K562 (cell line): ENCODE data around the gene GDF2. TPM values are rescaled to one million over a fixed set of nuclear protein-coding genes. Genes with fewer than 3 reads are reported as not detected.

Experiments
- CBFA2T3 ChIP-seq: fragments of 450-650 bp; IDR thresholded peaks from 2 replicates; pipeline ENCODE4 v1.6.1; 2017
- CHD4 ChIP-seq: fragments of 200-600 bp; sonication (generic); IDR thresholded peaks from 3 replicates; pipeline ENCODE4 v1.6.1; 2012; ENCODE audit warnings: low read depth, mild to moderate bottlenecking, mixed read lengths, low read length, inconsistent platforms; ENCODE audit not compliant: insufficient read depth, insufficient replicate concordance, poor library complexity, severe bottlenecking
- CREB5 ChIP-seq: fragments of 250-450 bp; sonication (Bioruptor Pico); IDR thresholded peaks from 2 replicates; pipeline ENCODE4 v1.5.0; 2020; ENCODE audit warnings: mild to moderate bottlenecking
- MAFF ChIP-seq: IDR thresholded peaks from 2 replicates; pipeline ENCODE4 v1.6.1; 2012; ENCODE audit warnings: low read length, improper control_type of control experiment
- NFXL1 ChIP-seq: fragments of 450-650 bp; formaldehyde crosslinking; IDR thresholded peaks from 2 replicates; pipeline ENCODE4 v1.4.0; 2021; ENCODE audit warnings: mild to moderate bottlenecking
- STAT5B ChIP-seq: fragments of 250-450 bp; sonication (Bioruptor Pico); IDR thresholded peaks from 2 replicates; pipeline ENCODE4 v1.8.0; 2021; ENCODE audit warnings: mild to moderate bottlenecking, inconsistent platforms
- ZNF134 ChIP-seq: fragments of 250-450 bp; sonication (Bioruptor Pico); conservative IDR thresholded peaks from 2 replicates; pipeline ENCODE4 v1.4.0; 2020
- ZNF140 ChIP-seq: fragments of 250-450 bp; sonication (Bioruptor Pico); IDR thresholded peaks from 2 replicates; pipeline ENCODE4 v1.8.0; 2021; ENCODE audit warnings: moderate library complexity, mild to moderate bottlenecking, inconsistent platforms
- ZNF764 ChIP-seq: fragments of 250-450 bp; sonication (Bioruptor Pico); IDR thresholded peaks from 2 replicates; pipeline ENCODE4 v1.4.0; 2020; ENCODE audit warnings: low read depth, mild to moderate bottlenecking, moderate library complexity
- polyA plus RNA-seq, 8 experiments: library from polyadenylated mRNA; depleted of rRNA in 4 of 8; stranded (reverse) in 5 of 8; unstranded in 3 of 8; fragments of >200 nt; fragmentation: Nextera tagmentation in 2 of 8; fragmentation: Illumina TruSeq in 1 of 8; extraction: Ambion mirVana in 2 of 8; extraction: Trizol in 1 of 8; gene quantifications; 2 replicates each; pipeline versions ENCODE4 v1.2.1 to v1.2.3, GENCODE V29; 2011 to 2014; ENCODE audit warnings: inconsistent platforms in 1 of 8, missing spikeins in 1 of 8
- total RNA-seq, 7 experiments: library from RNA; depleted of rRNA in 6 of 7; stranded (reverse); fragments of >200 nt in 6 of 7; fragmentation: Illumina TruSeq in 2 of 7; extraction: Trizol in 2 of 7; gene quantifications; 2 replicates each; pipeline versions ENCODE4 v1.2.1 to v1.2.3, GENCODE V29; 2011 to 2021; ENCODE audit warnings: low replicate concordance in 1 of 7
- TF ChIP-seq, protein P1 (sequence below): fragments of 150-350 bp; conservative IDR thresholded peaks from 2 replicates; pipeline ENCODE4 v1.6.1; 2014; ENCODE audit warnings: low read length
- TF ChIP-seq, protein P2 (sequence below), 2 experiments: IDR thresholded peaks; 2 replicates each; pipeline ENCODE4 v1.6.1; 2012; ENCODE audit warnings: improper control_type of control experiment in 2 of 2, low read depth in 2 of 2, low read length in 2 of 2, borderline replicate concordance in 1 of 2
- TF ChIP-seq, protein P3 (sequence below): fragments of 450-650 bp; IDR thresholded peaks from 2 replicates; pipeline ENCODE4 v1.7.0; 2016; ENCODE audit warnings: borderline replicate concordance
- TF ChIP-seq, protein P4 (sequence below): fragments of 450-650 bp; conservative IDR thresholded peaks from 2 replicates; pipeline ENCODE4 v1.6.1; 2016; ENCODE audit warnings: missing genetic modification characterization, low read depth, mild to moderate bottlenecking, control low read depth, missing compliant biosample characterization

GDF2 gene
- total and polyA plus RNA-seq, 9 of the 15 experiments (the other 6 are each of a cell fraction or from before 2014, with no cell fraction given): 0.08 to 0.58 (median 0.27) TPM; not detected in 2

GRCh38 chr10:47306387-47307210 lies 15.7 kb upstream of the GDF2 start (continued):
- TF ChIP-seq, protein P1, sequence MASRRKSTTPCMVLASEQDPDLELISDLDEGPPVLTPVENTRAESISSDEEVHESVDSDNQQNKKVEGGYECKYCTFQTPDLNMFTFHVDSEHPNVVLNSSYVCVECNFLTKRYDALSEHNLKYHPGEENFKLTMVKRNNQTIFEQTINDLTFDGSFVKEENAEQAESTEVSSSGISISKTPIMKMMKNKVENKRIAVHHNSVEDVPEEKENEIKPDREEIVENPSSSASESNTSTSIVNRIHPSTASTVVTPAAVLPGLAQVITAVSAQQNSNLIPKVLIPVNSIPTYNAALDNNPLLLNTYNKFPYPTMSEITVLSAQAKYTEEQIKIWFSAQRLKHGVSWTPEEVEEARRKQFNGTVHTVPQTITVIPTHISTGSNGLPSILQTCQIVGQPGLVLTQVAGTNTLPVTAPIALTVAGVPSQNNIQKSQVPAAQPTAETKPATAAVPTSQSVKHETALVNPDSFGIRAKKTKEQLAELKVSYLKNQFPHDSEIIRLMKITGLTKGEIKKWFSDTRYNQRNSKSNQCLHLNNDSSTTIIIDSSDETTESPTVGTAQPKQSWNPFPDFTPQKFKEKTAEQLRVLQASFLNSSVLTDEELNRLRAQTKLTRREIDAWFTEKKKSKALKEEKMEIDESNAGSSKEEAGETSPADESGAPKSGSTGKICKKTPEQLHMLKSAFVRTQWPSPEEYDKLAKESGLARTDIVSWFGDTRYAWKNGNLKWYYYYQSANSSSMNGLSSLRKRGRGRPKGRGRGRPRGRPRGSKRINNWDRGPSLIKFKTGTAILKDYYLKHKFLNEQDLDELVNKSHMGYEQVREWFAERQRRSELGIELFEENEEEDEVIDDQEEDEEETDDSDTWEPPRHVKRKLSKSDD: no peak
- TF ChIP-seq ZNF140 (CRISPR knock-in tag): no peak
- no peak for TF ChIP-seq ZNF134 (CRISPR knock-in tag)
- TF ChIP-seq, protein P2, sequence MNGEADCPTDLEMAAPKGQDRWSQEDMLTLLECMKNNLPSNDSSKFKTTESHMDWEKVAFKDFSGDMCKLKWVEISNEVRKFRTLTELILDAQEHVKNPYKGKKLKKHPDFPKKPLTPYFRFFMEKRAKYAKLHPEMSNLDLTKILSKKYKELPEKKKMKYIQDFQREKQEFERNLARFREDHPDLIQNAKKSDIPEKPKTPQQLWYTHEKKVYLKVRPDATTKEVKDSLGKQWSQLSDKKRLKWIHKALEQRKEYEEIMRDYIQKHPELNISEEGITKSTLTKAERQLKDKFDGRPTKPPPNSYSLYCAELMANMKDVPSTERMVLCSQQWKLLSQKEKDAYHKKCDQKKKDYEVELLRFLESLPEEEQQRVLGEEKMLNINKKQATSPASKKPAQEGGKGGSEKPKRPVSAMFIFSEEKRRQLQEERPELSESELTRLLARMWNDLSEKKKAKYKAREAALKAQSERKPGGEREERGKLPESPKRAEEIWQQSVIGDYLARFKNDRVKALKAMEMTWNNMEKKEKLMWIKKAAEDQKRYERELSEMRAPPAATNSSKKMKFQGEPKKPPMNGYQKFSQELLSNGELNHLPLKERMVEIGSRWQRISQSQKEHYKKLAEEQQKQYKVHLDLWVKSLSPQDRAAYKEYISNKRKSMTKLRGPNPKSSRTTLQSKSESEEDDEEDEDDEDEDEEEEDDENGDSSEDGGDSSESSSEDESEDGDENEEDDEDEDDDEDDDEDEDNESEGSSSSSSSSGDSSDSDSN (IDR thresholded peaks at IDR 0.05; ENCODE audit: borderline replicate concordance in 1 of 2, low read depth in 2 of 2, low read length in 2 of 2): no peak
- TF ChIP-seq CBFA2T3: peak; percentile 91
- no peak for TF ChIP-seq STAT5B (CRISPR knock-in tag)
- TF ChIP-seq, protein P3, sequence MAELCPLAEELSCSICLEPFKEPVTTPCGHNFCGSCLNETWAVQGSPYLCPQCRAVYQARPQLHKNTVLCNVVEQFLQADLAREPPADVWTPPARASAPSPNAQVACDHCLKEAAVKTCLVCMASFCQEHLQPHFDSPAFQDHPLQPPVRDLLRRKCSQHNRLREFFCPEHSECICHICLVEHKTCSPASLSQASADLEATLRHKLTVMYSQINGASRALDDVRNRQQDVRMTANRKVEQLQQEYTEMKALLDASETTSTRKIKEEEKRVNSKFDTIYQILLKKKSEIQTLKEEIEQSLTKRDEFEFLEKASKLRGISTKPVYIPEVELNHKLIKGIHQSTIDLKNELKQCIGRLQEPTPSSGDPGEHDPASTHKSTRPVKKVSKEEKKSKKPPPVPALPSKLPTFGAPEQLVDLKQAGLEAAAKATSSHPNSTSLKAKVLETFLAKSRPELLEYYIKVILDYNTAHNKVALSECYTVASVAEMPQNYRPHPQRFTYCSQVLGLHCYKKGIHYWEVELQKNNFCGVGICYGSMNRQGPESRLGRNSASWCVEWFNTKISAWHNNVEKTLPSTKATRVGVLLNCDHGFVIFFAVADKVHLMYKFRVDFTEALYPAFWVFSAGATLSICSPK: no peak
- no peak for TF ChIP-seq NFXL1 (CRISPR knock-in tag)
- no peak for TF ChIP-seq CREB5
- TF ChIP-seq, protein P4, sequence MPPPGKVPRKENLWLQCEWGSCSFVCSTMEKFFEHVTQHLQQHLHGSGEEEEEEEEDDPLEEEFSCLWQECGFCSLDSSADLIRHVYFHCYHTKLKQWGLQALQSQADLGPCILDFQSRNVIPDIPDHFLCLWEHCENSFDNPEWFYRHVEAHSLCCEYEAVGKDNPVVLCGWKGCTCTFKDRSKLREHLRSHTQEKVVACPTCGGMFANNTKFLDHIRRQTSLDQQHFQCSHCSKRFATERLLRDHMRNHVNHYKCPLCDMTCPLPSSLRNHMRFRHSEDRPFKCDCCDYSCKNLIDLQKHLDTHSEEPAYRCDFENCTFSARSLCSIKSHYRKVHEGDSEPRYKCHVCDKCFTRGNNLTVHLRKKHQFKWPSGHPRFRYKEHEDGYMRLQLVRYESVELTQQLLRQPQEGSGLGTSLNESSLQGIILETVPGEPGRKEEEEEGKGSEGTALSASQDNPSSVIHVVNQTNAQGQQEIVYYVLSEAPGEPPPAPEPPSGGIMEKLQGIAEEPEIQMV (tag): no peak
- no peak for TF ChIP-seq CHD4
- TF ChIP-seq MAFF: no peak
- no peak for TF ChIP-seq ZNF764 (CRISPR knock-in tag)
